Activated T-helper 2 cell treated with anti-CD3 and anti-CD28 coated beads, Interferon-gamma antibody, Interleukin-2, Interleukin-4, amounts not matched to agents 10 μg/mL and 5 μg/mL and 100 μg/mL, durations not matched to agents 14 hours and 24 hours and 36 hours (primary cell): Measurements from ENCODE around the gene HDLBP. TPM values are rescaled to one million over a fixed set of nuclear protein-coding genes. Genes with fewer than 3 reads are reported as not detected.

ENCODE experiments used
- DNase-seq: peaks from one replicate; pipeline ENCODE4 v3.0.0; 2021; ENCODE audit warnings: low spot score
- H3K27ac Mint-ChIP-seq: one replicate; pipeline ENCODE4 v1.8.0; 2021; ENCODE audit warnings: mixed read lengths
- H3K27me3 Mint-ChIP-seq: one replicate; pipeline ENCODE4 v1.8.0; 2021; ENCODE audit warnings: low read depth, mixed read lengths
- H3K36me3 Mint-ChIP-seq: one replicate; pipeline ENCODE4 v1.8.0; 2021; ENCODE audit warnings: low read depth, mixed read lengths
- H3K4me1 Mint-ChIP-seq: one replicate; pipeline ENCODE4 v1.8.0; 2021; ENCODE audit warnings: low read depth, mixed read lengths
- H3K4me3 Mint-ChIP-seq: one replicate; pipeline ENCODE4 v1.8.0; 2021; ENCODE audit warnings: low read depth, mild to moderate bottlenecking, moderate library complexity, mixed read lengths
- H3K9me3 Mint-ChIP-seq: one replicate; pipeline ENCODE4 v1.8.0; 2021; ENCODE audit warnings: mixed read lengths
- intact Hi-C: fragments of 100-400 bp; cut with micrococcal nuclease; formaldehyde crosslinking; loops from one replicate; pipeline ENCODE4 v1.15.1; 2023
- total RNA-seq: library from RNA; stranded (reverse); gene quantifications from 2 replicates; pipeline ENCODE4 v1.2.3, GENCODE V29; 2022

Gene HDLBP
- total RNA-seq, 1 donor from 2014 or later: 282 TPM

- peaks cover 48% of the 10 kb centered on the region for H3K36me3 Mint-ChIP-seq
- intact Hi-C loops: no loop called here
- H3K4me3 Mint-ChIP-seq: no peak overlapping the region
- H3K27me3 Mint-ChIP-seq: no peaks in the 10 kb centered on the region
- no peak overlapping the region for H3K27ac Mint-ChIP-seq
- no peak for DNase-seq
- peaks cover 22% of the 10 kb centered on the region for H3K9me3 Mint-ChIP-seq
- peaks cover 23% of the 10 kb centered on the region for H3K4me1 Mint-ChIP-seq
Measured at GRCh38 chr2:241275504-241275903, 40.0 kb downstream of the HDLBP start.

DNA sequence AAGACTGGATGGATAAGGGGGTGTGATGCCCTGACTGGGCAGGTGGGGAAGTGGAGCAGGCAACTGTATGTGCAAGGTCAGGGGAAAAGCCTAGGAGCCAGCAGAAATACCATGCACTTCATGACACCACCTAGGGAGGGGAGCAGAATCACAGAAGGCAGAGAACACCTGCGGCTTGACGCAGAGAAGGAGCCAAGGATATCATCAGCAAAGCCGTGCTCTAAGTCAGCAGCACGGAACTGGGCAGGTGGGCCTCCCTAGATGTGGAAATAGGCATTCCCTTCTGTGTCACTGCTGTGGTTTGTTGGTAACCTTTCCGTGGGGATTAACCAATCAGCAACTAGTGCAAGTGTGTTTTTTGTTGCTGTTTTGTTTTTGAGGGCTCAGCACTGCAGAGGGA, 41.3 kb downstream of the HDLBP start:
- Mint-ChIP-seq H3K9me3 (peaks cover 22% of the 10 kb centered on the region), H3K27ac (no peak overlapping the region), H3K4me3 (no peak overlapping the region), H3K4me1 (peaks cover 28% of the 10 kb centered on the region), H3K36me3 (peaks cover 48% of the 10 kb centered on the region), H3K27me3 (no peaks in the 10 kb centered on the region)
- intact Hi-C loops: no loop called here
- no peak for DNase-seq

DNA sequence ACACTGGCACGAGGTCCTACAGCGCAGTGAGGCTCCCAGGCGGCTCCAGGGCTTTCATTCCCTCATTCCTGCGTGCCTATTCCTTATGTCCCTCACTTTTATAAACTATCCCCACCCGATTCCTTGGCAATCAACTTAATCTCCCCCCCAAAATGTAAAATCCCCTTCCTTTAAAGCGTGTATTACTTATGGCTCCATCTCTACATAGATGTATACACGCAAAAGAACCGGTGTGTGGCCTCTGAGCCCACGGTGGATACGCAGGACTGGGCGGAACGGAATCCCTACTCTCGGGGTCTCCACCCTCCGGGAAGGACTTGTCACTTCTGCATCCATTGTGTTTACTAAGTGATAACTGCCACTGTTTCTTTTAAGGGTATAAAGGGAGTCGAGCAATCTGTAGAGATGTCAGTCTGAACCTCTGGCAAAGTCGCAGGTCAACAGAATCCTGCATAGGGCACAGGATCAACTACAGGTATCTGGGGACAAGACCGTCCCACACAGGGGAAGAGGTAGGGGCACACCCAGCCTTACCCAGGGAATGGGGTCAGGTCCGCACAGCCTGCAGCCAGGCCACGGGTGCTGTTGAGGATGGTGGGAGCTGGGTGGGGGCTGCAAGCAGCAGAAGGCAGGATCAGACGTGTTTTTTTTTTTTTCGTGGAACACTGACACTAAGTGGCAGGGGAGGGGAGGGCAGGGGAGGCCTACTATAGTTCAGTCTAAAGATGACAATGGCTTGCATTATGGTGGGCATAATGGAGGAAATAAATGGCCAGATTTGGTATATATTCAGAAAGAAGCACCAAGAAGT, 42.1 kb downstream of the HDLBP start:
- Mint-ChIP-seq H3K27ac (peak overlapping the region; percentile 58), H3K9me3 (peaks cover 22% of the 10 kb centered on the region), H3K4me3 (peak overlapping the region; percentile 70), H3K36me3 (peaks cover 51% of the 10 kb centered on the region), H3K4me1 (peaks cover 33% of the 10 kb centered on the region), H3K27me3 (no peaks in the 10 kb centered on the region)
- intact Hi-C loops: no loop called here
- DNase-seq: no peak

DNA sequence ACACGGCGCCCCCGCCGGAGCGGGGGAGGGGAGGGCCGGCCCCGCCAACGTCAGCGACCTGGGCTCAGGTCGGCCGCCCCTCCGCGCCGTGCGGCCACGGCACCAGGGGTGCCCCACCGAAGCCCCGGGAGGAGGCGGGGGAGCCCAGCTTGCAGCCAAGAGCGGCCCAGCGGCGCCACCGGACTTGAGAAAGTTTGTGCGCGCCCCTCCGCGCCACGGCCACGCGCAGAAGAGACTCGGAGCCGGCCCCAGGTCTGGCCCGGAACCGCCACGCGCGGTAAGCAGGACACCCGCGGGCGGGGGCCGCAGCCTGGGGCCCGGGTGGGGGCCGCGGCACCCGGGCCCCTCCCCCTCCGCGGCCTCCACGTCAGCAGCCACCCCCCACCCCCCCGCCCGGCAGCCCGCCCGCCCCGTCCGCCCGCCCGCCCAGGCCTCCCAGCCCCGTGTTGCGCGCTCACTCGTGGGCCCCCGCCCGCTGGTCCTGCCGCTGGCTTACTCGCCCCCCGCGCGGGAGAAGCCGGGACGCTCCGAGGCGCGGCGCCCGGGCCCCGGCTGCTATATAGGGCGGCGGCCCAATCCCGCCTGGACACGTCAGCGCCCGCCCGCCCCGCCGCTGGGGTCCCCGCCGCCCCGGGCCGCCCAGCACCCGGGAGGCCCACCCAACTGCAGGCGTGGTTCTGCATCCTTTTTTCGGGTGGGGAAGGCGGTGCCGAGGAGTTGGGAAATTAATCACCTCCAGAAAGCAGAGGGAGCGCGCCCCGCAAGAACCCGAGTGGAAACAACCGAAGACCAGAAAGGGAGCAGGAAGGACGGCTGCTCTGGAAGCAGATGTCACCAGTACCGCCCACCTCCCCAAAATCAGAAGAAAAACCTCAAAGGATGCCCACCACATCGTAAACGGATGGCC, 42.9 kb downstream of the HDLBP start:
- no peak overlapping the region for H3K27ac Mint-ChIP-seq
- peaks cover 53% of the 10 kb centered on the region for H3K36me3 Mint-ChIP-seq
- H3K4me3 Mint-ChIP-seq: peak overlapping the region; percentile 70
- H3K4me1 Mint-ChIP-seq: peaks cover 39% of the 10 kb centered on the region
- no peaks in the 10 kb centered on the region for H3K27me3 Mint-ChIP-seq
- peak; percentile 28 for DNase-seq
- H3K9me3 Mint-ChIP-seq: peaks cover 22% of the 10 kb centered on the region
- intact Hi-C loops: no loop called here

DNA sequence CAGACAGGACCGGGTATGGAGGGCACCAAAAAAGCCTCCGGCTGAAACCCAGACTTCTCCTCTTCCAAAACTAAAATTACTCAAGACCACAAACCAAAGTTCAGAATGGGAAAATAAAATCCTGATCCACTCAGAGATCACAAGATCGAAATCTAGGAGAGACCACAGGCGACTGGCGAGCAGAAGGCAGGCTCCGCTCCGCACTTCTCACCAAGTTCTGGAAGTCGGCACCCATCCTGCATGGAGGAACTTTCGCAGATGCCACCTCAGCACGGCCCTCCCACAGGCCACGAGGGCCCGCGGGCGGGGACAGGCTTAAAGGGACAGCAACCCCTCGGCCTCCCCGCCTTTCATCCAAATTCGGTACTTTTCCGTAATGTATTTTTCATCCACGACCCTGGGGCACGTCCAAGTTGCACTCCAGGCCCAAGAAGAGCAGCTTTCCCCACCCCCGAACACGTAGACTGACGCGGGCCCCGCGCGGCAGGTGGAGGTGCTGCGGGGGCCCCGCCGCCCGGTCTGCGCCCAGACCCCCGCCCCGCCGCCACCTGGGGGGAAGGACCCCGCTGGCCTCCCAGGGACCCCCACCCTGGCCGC, 43.7 kb downstream of the HDLBP start:
- Mint-ChIP-seq H3K27ac (peak overlapping the region; percentile 88), H3K27me3 (no peaks in the 10 kb centered on the region), H3K4me3 (peak overlapping the region; percentile 88), H3K4me1 (peaks cover 39% of the 10 kb centered on the region), H3K36me3 (peaks cover 54% of the 10 kb centered on the region), H3K9me3 (peaks cover 22% of the 10 kb centered on the region)
- peak; percentile 36 for DNase-seq
- intact Hi-C loops: loop anchor here (1.0 kb wide), 1 partner anchor 43 kb away; the partner anchor contains the start of genes HDLBP and SEPTIN2

DNA sequence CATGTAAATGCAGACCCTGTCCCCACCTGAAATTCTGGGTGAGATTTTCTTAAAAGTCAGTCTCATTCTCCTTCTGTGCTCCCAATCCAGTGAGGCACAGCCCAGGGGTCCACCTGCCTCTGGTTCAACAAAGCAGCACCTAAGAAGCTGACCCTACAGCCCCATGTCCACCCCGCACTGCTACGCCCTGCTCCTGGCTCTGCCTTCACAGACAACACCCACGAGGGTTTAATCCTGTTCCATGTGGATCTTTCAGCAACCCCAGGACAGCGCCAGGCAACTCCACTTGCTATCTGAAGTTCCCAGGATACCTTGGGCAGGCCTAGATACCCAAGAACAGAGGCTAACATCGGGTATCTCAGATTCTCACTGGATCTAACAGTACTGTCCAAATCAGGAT, 44.9 kb downstream of the HDLBP start:
- H3K27ac Mint-ChIP-seq: no peak overlapping the region
- H3K4me1 Mint-ChIP-seq: peaks cover 39% of the 10 kb centered on the region
- H3K4me3 Mint-ChIP-seq: peak overlapping the region; percentile 88
- no peak for DNase-seq
- H3K36me3 Mint-ChIP-seq: peaks cover 51% of the 10 kb centered on the region
- intact Hi-C loops: no loop called here
- H3K9me3 Mint-ChIP-seq: peaks cover 10% of the 10 kb centered on the region
- no peaks in the 10 kb centered on the region for H3K27me3 Mint-ChIP-seq

DNA sequence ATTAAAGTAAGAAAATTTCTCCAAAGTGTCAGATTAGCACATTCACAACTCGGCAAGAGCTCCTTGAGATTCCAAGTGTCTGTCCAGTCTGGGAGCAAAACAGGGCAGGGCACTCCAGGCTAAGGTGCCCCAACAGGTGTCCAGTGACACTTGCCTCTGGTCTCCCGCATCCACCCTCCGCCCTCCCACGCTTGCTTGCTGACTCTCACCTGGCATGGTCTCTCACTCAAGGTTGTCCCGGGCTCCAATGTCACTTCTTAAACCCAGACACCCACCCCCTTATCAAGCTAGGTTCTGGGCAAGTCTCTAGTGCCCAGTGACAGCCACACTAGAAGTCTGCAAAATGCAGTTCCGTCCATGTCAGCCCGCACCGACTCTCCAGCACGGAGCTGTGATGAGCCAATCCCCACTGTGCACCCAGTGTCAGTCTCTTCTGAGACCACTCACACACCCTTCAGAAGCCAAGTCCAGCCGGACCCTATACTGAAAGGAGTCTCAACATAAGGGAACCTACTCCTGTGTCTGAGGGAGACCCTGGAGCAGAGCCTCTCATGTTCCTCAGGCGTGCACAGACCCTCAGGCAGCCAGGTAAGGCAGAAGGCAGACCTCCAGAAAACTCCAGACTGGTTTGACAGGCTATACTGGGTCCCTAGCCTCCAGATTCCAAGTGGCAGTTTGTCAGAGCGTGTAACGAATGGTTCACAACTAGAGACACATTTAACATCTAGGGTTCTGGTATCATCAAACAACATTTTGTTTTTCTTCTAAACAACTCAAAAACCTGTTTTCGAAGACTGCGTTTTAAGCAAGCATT, 45.6 kb downstream of the HDLBP start:
- no peaks in the 10 kb centered on the region for H3K27me3 Mint-ChIP-seq
- intact Hi-C loops: no loop called here
- H3K27ac Mint-ChIP-seq: peak overlapping the region; percentile 16
- H3K36me3 Mint-ChIP-seq: peaks cover 48% of the 10 kb centered on the region
- peaks cover 4% of the 10 kb centered on the region for H3K9me3 Mint-ChIP-seq
- no peak for DNase-seq
- H3K4me3 Mint-ChIP-seq: no peak overlapping the region
- H3K4me1 Mint-ChIP-seq: peaks cover 39% of the 10 kb centered on the region

- H3K27ac Mint-ChIP-seq: peak overlapping the region; percentile 2
- H3K4me1 Mint-ChIP-seq: peaks cover 38% of the 10 kb centered on the region
- no peak for DNase-seq
- H3K27me3 Mint-ChIP-seq: no peaks in the 10 kb centered on the region
- H3K9me3 Mint-ChIP-seq: no peaks in the 10 kb centered on the region
- H3K36me3 Mint-ChIP-seq: peaks cover 47% of the 10 kb centered on the region
- H3K4me3 Mint-ChIP-seq: peak overlapping the region; percentile 11
- intact Hi-C loops: no loop called here
Measured at GRCh38 chr2:241268716-241269445, 46.6 kb downstream of the HDLBP start.

DNA sequence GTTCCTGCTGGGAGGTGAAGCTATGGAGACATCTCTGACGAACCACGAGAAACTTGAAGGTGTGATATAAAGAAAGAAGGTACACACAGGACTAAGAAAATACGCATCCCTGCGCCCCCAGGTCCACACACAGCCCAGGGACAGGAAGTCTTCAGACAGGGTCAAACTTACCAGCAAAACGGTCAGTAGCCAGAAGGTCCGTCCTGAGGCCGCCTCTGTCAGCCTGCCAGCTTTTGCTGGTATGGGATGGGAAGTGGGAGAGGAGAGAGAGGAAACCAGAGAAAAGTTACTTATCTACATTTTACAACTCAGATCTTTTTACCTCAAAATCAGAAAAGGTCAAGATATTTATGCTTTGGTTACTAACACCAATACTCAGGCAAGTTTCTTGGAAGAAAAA, 47.2 kb downstream of the HDLBP start:
- Mint-ChIP-seq H3K4me1 (peaks cover 33% of the 10 kb centered on the region), H3K9me3 (no peaks in the 10 kb centered on the region), H3K4me3 (no peak overlapping the region), H3K27ac (peak overlapping the region; percentile 2), H3K36me3 (peaks cover 52% of the 10 kb centered on the region), H3K27me3 (no peaks in the 10 kb centered on the region)
- DNase-seq: no peak
- intact Hi-C loops: no loop called here

GRCh38 chr2:241267249-241268067, 48.0 kb downstream of the HDLBP start:
- Mint-ChIP-seq H3K4me1 (peaks cover 29% of the 10 kb centered on the region), H3K4me3 (no peak overlapping the region), H3K36me3 (peaks cover 60% of the 10 kb centered on the region), H3K27me3 (no peaks in the 10 kb centered on the region), H3K27ac (no peak overlapping the region), H3K9me3 (no peaks in the 10 kb centered on the region)
- DNase-seq: no peak
- intact Hi-C loops: no loop called here

GRCh38 chr2:241265506-241265905, 50.0 kb downstream of the HDLBP start:
- Mint-ChIP-seq H3K9me3 (no peaks in the 10 kb centered on the region), H3K4me3 (no peak overlapping the region)

More at GRCh38 chr2:241265506-241265905, 50.0 kb downstream of the HDLBP start:
- Mint-ChIP-seq H3K27ac (no peak overlapping the region), H3K4me1 (peaks cover 15% of the 10 kb centered on the region), H3K27me3 (no peaks in the 10 kb centered on the region), H3K36me3 (peaks cover 74% of the 10 kb centered on the region)
- intact Hi-C loops: no loop called here
- no peak for DNase-seq
